Measurements from ENCODE around the gene ABTB2. TPM values are rescaled to one million over a fixed set of nuclear protein-coding genes. Genes with fewer than 3 reads are reported as not detected.

The ABTB2 gene
- total and polyA plus RNA-seq, 10 of the 15 experiments (the other 5 are each of a cell fraction or from before 2014, with no cell fraction given): 0.13 to 2.1 (median 0.72) TPM

- intact Hi-C loops (cut with micrococcal nuclease; ENCODE audit: unreplicated experiment) (no loop called here), in situ Hi-C loops (cut with MboI) (no loop called here)
- POLR2A ChIA-PET: no interaction called here
- SMC1A ChIA-PET (ENCODE audit: uncharacterized antibody, unreplicated experiment): interaction anchor here (0.9 to 12.0 kb wide), 7 partner anchors 9 to 361 kb away, joined by 3 to 171 read pairs (median 5); partner anchors contain the start of gene ABTB2
- DNase-seq (ENCODE audit: low read depth, low spot score): no peak
- whole genome bisulfite sequencing (ENCODE audit: insufficient coverage, insufficient replicate concordance, low lambda C conversion rate, missing lambda C conversion rate): 96% methylated on average over 2 of the region's 2 CpGs
- no peak for FAIRE-seq
- ATAC-seq: no peak
- Histone ChIP-seq H3K9ac (ENCODE audit: control insufficient read depth, insufficient read depth, low read length) (no peak overlapping the region), H3K27me3 (replicated peaks in 1 of 2; ENCODE audit: control insufficient read depth in 2 of 2, insufficient read depth in 2 of 2, low read length in 1 of 2) (no peaks in the 10 kb centered on the region), H3K4me1 (ENCODE audit: control insufficient read depth, insufficient read depth, low read length) (peaks cover 17% of the 10 kb centered on the region), H3K4me3 (no peak overlapping the region), H3K79me2 (ENCODE audit: control insufficient read depth, insufficient read depth, low read length) (peaks cover 2% of the 10 kb centered on the region; the same call in 1 of the 2 replicates), H3K36me3 (ENCODE audit: control insufficient read depth in 2 of 2, insufficient read depth in 2 of 2, low read length in 1 of 2) (no peaks in the 10 kb centered on the region), H3K27ac (ENCODE audit: control insufficient read depth, insufficient read depth) (no peak overlapping the region), H2AFZ (ENCODE audit: control insufficient read depth, low read depth, low read length) (no peak overlapping the region), H4K20me1 (ENCODE audit: control insufficient read depth, insufficient read depth) (peaks cover 3% of the 10 kb centered on the region; the same call in 1 of the 2 replicates), H3K9me3 (replicated peaks; ENCODE audit: control insufficient read depth, insufficient read depth, low read length) (no peaks in the 10 kb centered on the region), H3K4me2 (ENCODE audit: control insufficient read depth, insufficient read depth) (no peak overlapping the region)
- RAD21 ChIA-PET (ENCODE audit: unreplicated experiment): interaction anchor here (3.9 to 14.6 kb wide), 2 partner anchors 9 to 174 kb away, joined by 15 to 249 read pairs; partner anchors contain the start of gene ABTB2
- CTCF ChIA-PET: interaction anchor here (0.6 to 4.3 kb wide), 3 partner anchors 17 to 280 kb away, joined by 3 to 26 read pairs (median 7); no protein-coding TSS in a partner anchor
- TF ChIP-seq ZSCAN29 (IDR thresholded peaks at IDR 0.05) (no peak), GATAD2B (conservative IDR thresholded peaks at IDR 0.05; ENCODE audit: low read depth) (no peak), JUNB (IDR thresholded peaks at IDR 0.05) (no peak), RCOR1 (conservative IDR thresholded peaks at IDR 0.05; ENCODE audit: low read depth, low read length) (no peak), ZZZ3 (IDR thresholded peaks at IDR 0.05; ENCODE audit: control insufficient read depth, insufficient read length, low read depth) (no peak), CTCF (IDR thresholded peaks at IDR 0.05 in 2 of 3, conservative IDR thresholded peaks at IDR 0.05 in 1 of 3; ENCODE audit: control insufficient read depth in 2 of 3, extremely low read depth in 1 of 3, insufficient read depth in 1 of 3, low read depth in 3 of 3, low read length in 3 of 3) (no peak), MEF2A (IDR thresholded peaks at IDR 0.05; ENCODE audit: insufficient read depth, low read depth, low read length) (no peak), SIN3A (IDR thresholded peaks at IDR 0.05; ENCODE audit: low read depth, low read length) (no peak), SMC3 (IDR thresholded peaks at IDR 0.05; ENCODE audit: borderline replicate concordance, low read length) (no peak), BRCA1 (IDR thresholded peaks at IDR 0.05; ENCODE audit: low read depth, low read length) (no peak), KLF5 (IDR thresholded peaks at IDR 0.05; ENCODE audit: partially characterized antibody) (no peak), MTA3 (IDR thresholded peaks at IDR 0.05; ENCODE audit: borderline replicate concordance, low read length) (no peak)
- no TSS peak for BruUV-seq (replicated peaks)
Measured at GRCh38 chr11:34348919-34349318, 8.9 kb downstream of the ABTB2 start.
